ENCODE results near the gene GLDC.

The GLDC gene

DNA sequence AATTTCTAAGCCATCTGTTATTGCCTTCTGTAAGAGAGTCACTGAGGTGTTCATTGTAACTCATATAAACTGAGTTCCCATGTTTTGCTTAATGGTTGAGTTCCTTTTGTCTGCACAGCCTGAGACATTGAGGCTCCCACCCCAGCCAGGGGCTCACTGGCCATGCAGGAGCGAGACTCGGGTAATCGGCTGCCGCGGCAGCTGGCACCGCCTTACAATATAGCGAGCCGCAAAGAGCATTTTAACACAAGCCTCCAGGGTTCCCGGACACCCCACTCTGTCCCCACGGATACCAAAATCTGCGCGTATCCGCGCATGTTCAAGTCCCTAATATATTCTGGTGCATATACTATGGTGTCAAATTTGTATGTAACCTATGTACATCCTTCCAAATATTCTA, 24.4 kb upstream of the GLDC start:
- TF ChIP-seq, protein P1, sequence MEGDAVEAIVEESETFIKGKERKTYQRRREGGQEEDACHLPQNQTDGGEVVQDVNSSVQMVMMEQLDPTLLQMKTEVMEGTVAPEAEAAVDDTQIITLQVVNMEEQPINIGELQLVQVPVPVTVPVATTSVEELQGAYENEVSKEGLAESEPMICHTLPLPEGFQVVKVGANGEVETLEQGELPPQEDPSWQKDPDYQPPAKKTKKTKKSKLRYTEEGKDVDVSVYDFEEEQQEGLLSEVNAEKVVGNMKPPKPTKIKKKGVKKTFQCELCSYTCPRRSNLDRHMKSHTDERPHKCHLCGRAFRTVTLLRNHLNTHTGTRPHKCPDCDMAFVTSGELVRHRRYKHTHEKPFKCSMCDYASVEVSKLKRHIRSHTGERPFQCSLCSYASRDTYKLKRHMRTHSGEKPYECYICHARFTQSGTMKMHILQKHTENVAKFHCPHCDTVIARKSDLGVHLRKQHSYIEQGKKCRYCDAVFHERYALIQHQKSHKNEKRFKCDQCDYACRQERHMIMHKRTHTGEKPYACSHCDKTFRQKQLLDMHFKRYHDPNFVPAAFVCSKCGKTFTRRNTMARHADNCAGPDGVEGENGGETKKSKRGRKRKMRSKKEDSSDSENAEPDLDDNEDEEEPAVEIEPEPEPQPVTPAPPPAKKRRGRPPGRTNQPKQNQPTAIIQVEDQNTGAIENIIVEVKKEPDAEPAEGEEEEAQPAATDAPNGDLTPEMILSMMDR (IDR thresholded peaks at IDR 0.05; ENCODE audit: low read depth, low read length): no peak
- Histone ChIP-seq H3K27ac (no peak overlapping the region), H3K9me3 (ENCODE audit: severe bottlenecking) (no peaks in the 10 kb centered on the region), H3K36me3 (no peaks in the 10 kb centered on the region), H3K27me3 (ENCODE audit: insufficient read depth, low read depth, severe bottlenecking) (no peaks in the 10 kb centered on the region), H3K4me3 (ENCODE audit: low read depth, low read length) (no peak overlapping the region)
- DNase-seq: no peak

DNA sequence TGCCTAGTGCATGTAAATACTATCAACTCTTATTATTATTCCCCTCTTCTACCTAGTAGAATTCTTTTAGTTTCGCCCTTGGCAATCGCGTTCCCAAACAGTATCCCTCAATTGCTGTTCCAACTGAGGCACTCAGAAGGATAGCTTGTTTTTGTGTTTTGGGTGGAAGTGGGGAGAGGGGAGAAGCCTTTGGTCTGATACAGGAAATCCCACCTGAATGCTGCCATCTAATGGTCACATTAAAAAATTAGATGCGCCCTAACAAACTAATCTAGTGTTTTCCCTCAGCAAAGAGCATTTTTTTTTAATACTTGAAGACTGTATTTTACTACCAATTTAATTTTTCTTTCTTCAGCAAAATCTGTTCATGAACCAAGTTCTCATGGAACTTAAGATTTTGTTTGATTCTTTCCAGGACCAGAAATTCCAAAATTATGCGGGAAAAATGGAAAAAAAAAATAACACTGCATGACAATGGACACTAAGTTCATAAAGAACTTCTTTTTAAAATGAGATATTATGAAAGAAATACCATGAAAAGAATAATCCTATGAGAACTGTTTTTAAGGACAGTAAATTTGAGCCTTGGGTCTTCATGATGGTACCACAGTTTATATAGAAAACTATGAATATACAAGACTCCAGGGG, 22.2 kb upstream of the GLDC start:
- Histone ChIP-seq H3K4me3 (ENCODE audit: low read depth, low read length) (no peak overlapping the region), H3K27ac (no peak overlapping the region), H3K9me3 (ENCODE audit: severe bottlenecking) (no peaks in the 10 kb centered on the region), H3K27me3 (ENCODE audit: insufficient read depth, low read depth, severe bottlenecking) (no peaks in the 10 kb centered on the region), H3K36me3 (no peaks in the 10 kb centered on the region)
- TF ChIP-seq, protein P1 (IDR thresholded peaks at IDR 0.05; ENCODE audit: low read depth, low read length): peak; percentile 46; the same call in 1 of the 2 replicates
- peak; percentile 12 for DNase-seq

DNA sequence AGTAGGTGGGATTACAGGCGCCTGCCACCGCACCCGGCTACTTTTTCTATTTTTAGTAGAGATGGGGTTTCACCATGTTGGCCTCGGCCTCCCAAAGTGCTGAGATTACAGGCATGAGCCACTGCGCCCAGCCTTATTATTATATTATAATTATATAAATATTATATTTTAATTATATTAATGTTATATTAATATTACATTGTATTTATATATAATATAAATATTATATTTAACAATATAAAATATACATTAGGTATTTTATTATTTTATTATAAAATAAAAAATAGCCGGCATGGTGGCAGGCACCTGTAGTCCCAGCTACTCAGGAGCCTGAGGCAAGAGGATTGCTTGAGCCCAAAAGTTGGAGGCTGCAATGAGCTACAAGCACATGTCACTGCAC, 21.6 kb upstream of the GLDC start:
- DNase-seq: no peak
- TF ChIP-seq, protein P1 (IDR thresholded peaks at IDR 0.05; ENCODE audit: low read depth, low read length): no peak

DNA sequence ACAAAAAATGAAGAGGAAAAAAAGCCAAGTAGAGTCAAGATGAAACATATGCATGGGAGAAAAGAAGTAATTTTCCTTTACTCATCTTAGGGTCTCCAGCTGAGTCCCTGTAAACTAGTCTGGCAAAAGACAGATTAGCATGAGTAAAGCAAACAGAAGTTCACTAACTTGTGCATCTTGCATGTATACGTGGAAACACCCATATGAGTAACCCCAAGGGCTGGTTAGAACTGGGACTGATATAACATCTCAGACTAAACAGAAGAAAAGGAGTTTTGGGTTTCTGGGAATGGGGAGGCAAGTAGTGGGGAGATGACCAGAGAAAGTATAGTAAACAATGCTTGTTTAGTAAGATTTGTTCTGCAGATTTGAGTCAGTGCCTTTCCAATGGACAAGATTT, 20.1 kb upstream of the GLDC start:
- H3K27ac ChIP-seq: no peak overlapping the region
- H3K4me3 ChIP-seq (ENCODE audit: low read depth, low read length): no peak overlapping the region
- no peak for DNase-seq
- no peaks in the 10 kb centered on the region for H3K36me3 ChIP-seq
- TF ChIP-seq, protein P1 (IDR thresholded peaks at IDR 0.05; ENCODE audit: low read depth, low read length): no peak
- H3K27me3 ChIP-seq (ENCODE audit: insufficient read depth, low read depth, severe bottlenecking): no peaks in the 10 kb centered on the region
- no peaks in the 10 kb centered on the region for H3K9me3 ChIP-seq (ENCODE audit: severe bottlenecking)

More for the DNA sequence above, 21.6 kb upstream of the GLDC start:
- Histone ChIP-seq H3K27me3 (ENCODE audit: insufficient read depth, low read depth, severe bottlenecking) (no peaks in the 10 kb centered on the region), H3K27ac (no peak overlapping the region), H3K4me3 (ENCODE audit: low read depth, low read length) (no peak overlapping the region), H3K36me3 (no peaks in the 10 kb centered on the region), H3K9me3 (ENCODE audit: severe bottlenecking) (no peaks in the 10 kb centered on the region)

DNA sequence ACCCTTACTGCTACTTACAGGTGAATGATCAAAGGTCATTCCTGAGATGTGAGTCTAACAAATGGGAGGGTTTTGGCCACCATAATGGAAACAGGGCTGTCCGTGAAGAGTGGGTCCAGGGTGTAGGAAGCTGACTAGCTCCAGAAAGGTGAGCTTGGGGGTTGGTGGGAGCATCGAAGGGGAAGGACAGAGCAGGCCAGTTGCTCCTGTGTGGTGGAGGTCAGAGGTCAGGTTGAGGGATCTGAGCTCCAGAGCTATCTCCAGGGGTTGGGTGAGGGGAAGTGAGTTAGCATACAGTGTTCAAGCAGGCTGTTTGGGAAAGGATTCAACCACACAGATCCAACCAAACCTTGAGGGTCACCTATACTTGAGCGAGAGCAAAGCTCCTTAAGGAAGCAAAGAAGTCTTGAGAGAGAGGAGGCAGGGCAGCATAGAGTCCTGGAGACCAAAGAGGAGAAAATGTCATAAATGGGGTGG, 18.7 kb upstream of the GLDC start:
- Histone ChIP-seq H3K4me3 (ENCODE audit: low read depth, low read length) (no peak overlapping the region), H3K27me3 (ENCODE audit: insufficient read depth, low read depth, severe bottlenecking) (no peaks in the 10 kb centered on the region), H3K27ac (no peak overlapping the region), H3K36me3 (no peaks in the 10 kb centered on the region), H3K9me3 (ENCODE audit: severe bottlenecking) (no peaks in the 10 kb centered on the region)
- TF ChIP-seq, protein P1 (IDR thresholded peaks at IDR 0.05; ENCODE audit: low read depth, low read length): no peak
- DNase-seq: no peak

DNA sequence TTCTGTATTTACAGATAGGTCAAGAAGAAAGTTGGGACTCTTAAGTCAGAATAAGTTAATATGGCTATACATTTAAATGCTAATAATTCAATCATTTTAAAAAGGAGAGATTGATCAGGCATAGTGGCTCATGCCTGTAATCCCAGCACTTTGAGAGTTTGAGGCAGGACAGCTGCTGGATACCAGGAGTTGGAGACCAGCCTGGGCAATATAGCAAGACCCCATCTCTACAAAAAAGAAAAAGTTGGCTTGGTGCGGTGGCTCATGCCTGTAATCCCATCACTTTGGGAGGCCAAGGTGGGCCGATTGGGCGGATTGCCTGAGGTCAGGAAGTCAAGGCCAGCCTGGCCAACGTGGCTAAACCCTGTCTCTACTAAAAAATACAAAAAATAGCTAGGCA, 15.0 kb upstream of the GLDC start:
- H3K4me3 ChIP-seq (ENCODE audit: low read depth, low read length): no peak overlapping the region
- no peaks in the 10 kb centered on the region for H3K9me3 ChIP-seq (ENCODE audit: severe bottlenecking)
- no peak for DNase-seq
- TF ChIP-seq, protein P1 (IDR thresholded peaks at IDR 0.05; ENCODE audit: low read depth, low read length): no peak
- H3K36me3 ChIP-seq: no peaks in the 10 kb centered on the region
- no peak overlapping the region for H3K27ac ChIP-seq
- H3K27me3 ChIP-seq (ENCODE audit: insufficient read depth, low read depth, severe bottlenecking): no peaks in the 10 kb centered on the region

All from WERI-Rb-1 (cell line).